ENCODE measurements around the gene KLC1.
A peak's percentile ranks its signal among the peaks of the same experiment; 100 is the strongest.

Gene KLC1

GRCh38 chr14:103625356-103626095 is 3.5 kb upstream of the KLC1 start:
- DNase-seq: no peak

- no peak for DNase-seq
These were observed 2.7 kb upstream of the KLC1 start for GRCh38 chr14:103626146-103626850.

- no peak for DNase-seq
These were observed 1.7 kb upstream of the KLC1 start for GRCh38 chr14:103627073-103628025.

GRCh38 chr14:103628221-103628683 is 759 bp upstream of the KLC1 start:
- DNase-seq: peak in 11 of 14 donors; percentile 25 to 72 (median 59)

GRCh38 chr14:103629503-103630121 is 601 bp downstream of the KLC1 start:
- peak in 10 of 14 donors; percentile 9 to 78 (median 63) for DNase-seq

GRCh38 chr14:103630364-103631108 is 1.5 kb downstream of the KLC1 start:
- no peak for DNase-seq

- DNase-seq: no peak
These were observed 4.4 kb downstream of the KLC1 start for GRCh38 chr14:103633391-103633790.

- DNase-seq: no peak
These were observed 5.1 kb downstream of the KLC1 start for GRCh38 chr14:103634156-103634555.

- no peak for DNase-seq
These were observed 9.6 kb downstream of the KLC1 start for GRCh38 chr14:103638594-103638993.

- DNase-seq: no peak
These were observed 12.2 kb downstream of the KLC1 start for GRCh38 chr14:103641161-103641560.

- DNase-seq: no peak
These were observed 17.2 kb downstream of the KLC1 start for GRCh38 chr14:103646189-103646588.

GRCh38 chr14:103649001-103649400 is 20.0 kb downstream of the KLC1 start:
- no peak for DNase-seq

GRCh38 chr14:103650213-103650612 is 21.2 kb downstream of the KLC1 start:
- no peak for DNase-seq

GRCh38 chr14:103651585-103651984 is 22.6 kb downstream of the KLC1 start:
- DNase-seq: no peak

- DNase-seq: no peak
These were observed 23.8 kb downstream of the KLC1 start for GRCh38 chr14:103652806-103653205.

- peak in 1 of 14 donors; percentile 1 for DNase-seq
These were observed 24.3 kb downstream of the KLC1 start for GRCh38 chr14:103653336-103653735.

- peak in 2 of 14 donors; percentile 4 to 54 for DNase-seq
These were observed 24.8 kb downstream of the KLC1 start for GRCh38 chr14:103653805-103654204.

GRCh38 chr14:103654619-103655018 is 25.6 kb downstream of the KLC1 start:
- DNase-seq: no peak

- DNase-seq: no peak
These were observed 27.2 kb downstream of the KLC1 start for GRCh38 chr14:103656031-103656755.

GRCh38 chr14:103656756-103657133 is 27.7 kb downstream of the KLC1 start:
- no peak for DNase-seq

GRCh38 chr14:103657471-103657870 is 28.5 kb downstream of the KLC1 start:
- peak in 1 of 14 donors; percentile 40 for DNase-seq

Measured in C1 segment of cervical spinal cord (tissue), 14 donors.